C4-2B (cell line): Measurements from ENCODE around the gene ACE.

ENCODE experiments used
- ZFX ChIP-seq: fragments of 450-650 bp; IDR thresholded peaks from 2 replicates; pipeline ENCODE4 v1.6.1; 2017
- TF ChIP-seq, protein P1 (sequence below): fragments of 450-650 bp; conservative IDR thresholded peaks from 2 replicates; pipeline ENCODE4 v1.5.1; 2017; ENCODE audit warnings: mild to moderate bottlenecking

DNA sequence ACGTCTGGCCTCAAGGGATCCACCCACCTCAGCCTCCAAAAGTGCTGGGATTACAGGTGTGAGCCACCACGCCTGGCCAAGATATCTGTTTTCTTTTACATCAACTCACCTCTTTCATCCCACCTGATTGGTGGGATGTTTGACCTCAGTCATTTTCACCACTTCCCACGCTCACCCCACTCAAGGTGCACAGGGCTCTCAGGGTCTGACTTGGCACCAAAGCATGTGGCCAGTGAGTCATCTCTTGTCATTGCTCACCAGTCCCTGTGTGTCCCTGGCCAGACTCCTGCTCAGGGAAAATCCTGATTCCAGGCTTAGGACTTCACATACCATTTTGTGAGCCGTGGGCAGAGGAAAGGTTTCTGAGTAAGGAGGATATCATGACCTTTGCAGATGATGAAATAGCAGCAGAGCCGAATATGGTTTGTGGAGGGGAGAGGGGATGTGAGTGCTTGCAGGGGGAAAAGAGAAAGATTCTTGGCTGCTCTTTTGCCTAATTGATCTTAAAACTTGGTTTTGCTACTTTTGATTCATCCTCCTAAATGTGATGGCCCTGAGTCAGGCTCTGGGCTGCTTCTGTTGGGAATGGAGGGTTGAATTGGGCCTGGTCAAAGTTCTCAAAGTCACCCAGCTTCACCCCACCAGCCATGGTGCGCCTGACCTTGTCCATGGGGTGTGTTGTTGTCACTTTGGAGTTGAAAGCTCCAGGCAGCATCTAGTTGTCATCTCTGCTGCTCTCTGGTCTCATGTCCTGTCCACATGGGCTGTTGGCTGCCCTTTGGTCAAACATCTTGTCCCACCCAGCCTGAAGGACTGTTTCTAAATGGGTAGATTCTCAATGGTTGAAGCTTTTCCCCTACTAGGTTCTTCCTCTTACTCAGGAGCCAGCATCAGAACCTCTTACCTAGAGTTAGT lies 40.3 kb downstream of the ACE start:
- TF ChIP-seq, protein P1, sequence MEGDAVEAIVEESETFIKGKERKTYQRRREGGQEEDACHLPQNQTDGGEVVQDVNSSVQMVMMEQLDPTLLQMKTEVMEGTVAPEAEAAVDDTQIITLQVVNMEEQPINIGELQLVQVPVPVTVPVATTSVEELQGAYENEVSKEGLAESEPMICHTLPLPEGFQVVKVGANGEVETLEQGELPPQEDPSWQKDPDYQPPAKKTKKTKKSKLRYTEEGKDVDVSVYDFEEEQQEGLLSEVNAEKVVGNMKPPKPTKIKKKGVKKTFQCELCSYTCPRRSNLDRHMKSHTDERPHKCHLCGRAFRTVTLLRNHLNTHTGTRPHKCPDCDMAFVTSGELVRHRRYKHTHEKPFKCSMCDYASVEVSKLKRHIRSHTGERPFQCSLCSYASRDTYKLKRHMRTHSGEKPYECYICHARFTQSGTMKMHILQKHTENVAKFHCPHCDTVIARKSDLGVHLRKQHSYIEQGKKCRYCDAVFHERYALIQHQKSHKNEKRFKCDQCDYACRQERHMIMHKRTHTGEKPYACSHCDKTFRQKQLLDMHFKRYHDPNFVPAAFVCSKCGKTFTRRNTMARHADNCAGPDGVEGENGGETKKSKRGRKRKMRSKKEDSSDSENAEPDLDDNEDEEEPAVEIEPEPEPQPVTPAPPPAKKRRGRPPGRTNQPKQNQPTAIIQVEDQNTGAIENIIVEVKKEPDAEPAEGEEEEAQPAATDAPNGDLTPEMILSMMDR, result no peak
- no peak for TF ChIP-seq ZFX
